ENCODE results near the gene EBLN1. TPM values are rescaled to one million over a fixed set of nuclear protein-coding genes. Genes with fewer than 3 reads are reported as not detected.
A peak's percentile ranks its signal among the peaks of the same experiment; 100 is the strongest.

The EBLN1 gene
- polyA plus RNA-seq, 1 donor from 2014 or later: not detected

GRCh38 chr10:22252224-22252800, 34.5 kb upstream of the EBLN1 start:
- H3K4me3 ChIP-seq (ENCODE audit: low read length): peak overlapping the region; percentile 63
- H3K4me2 ChIP-seq (ENCODE audit: low read length): peak overlapping the region; percentile 59
- TF ChIP-seq REST (IDR thresholded peaks at IDR 0.05; ENCODE audit: borderline replicate concordance): no peak
- peak; percentile 3 for TF ChIP-seq EZH2 (IDR thresholded peaks at IDR 0.05; ENCODE audit: borderline replicate concordance, insufficient read depth, low read length, poor library complexity, severe bottlenecking)
- H4K20me1 ChIP-seq (ENCODE audit: insufficient read depth): no peaks in the 10 kb centered on the region
- no peaks in the 10 kb centered on the region for H3F3A ChIP-seq (ENCODE audit: insufficient read depth, low read length, poor library complexity, severe bottlenecking)
- H3K9ac ChIP-seq (ENCODE audit: low read length): peak overlapping the region; percentile 22
- H3K9me3 ChIP-seq (ENCODE audit: low read length): no peaks in the 10 kb centered on the region
- no peak overlapping the region for H2AFZ ChIP-seq (ENCODE audit: low read depth, low read length)
- no peak overlapping the region for H3K27ac ChIP-seq (ENCODE audit: low read length)
- H3K9me2 ChIP-seq (ENCODE audit: insufficient read depth, low read length): no peaks in the 10 kb centered on the region
- no peaks in the 10 kb centered on the region for H3K36me3 ChIP-seq (ENCODE audit: insufficient read depth, low read length)
- H3K79me2 ChIP-seq (replicated peaks; ENCODE audit: insufficient read depth, low read length): no peaks in the 10 kb centered on the region
- H3K27me3 ChIP-seq (ENCODE audit: insufficient read depth, low read depth, low read length): peaks cover 77% of the 10 kb centered on the region

- Histone ChIP-seq H3K4me2 (ENCODE audit: low read length) (peak overlapping the region; percentile 59), H3K27ac (ENCODE audit: low read length) (no peak overlapping the region), H4K20me1 (ENCODE audit: insufficient read depth) (no peaks in the 10 kb centered on the region), H3K9me2 (ENCODE audit: insufficient read depth, low read length) (no peaks in the 10 kb centered on the region), H2AFZ (ENCODE audit: low read depth, low read length) (no peak overlapping the region), H3K4me3 (ENCODE audit: low read length) (peak overlapping the region; percentile 63), H3K36me3 (ENCODE audit: insufficient read depth, low read length) (no peaks in the 10 kb centered on the region), H3K27me3 (ENCODE audit: insufficient read depth, low read depth, low read length) (peaks cover 72% of the 10 kb centered on the region), H3K79me2 (replicated peaks; ENCODE audit: insufficient read depth, low read length) (no peaks in the 10 kb centered on the region), H3F3A (ENCODE audit: insufficient read depth, low read length, poor library complexity, severe bottlenecking) (no peaks in the 10 kb centered on the region), H3K9ac (ENCODE audit: low read length) (peak overlapping the region; percentile 22), H3K9me3 (ENCODE audit: low read length) (no peaks in the 10 kb centered on the region)
- TF ChIP-seq SMC3 (conservative IDR thresholded peaks at IDR 0.05; ENCODE audit: poor library complexity): no peak
- no peak for TF ChIP-seq CTCF (IDR thresholded peaks at IDR 0.05; ENCODE audit: poor library complexity, severe bottlenecking)
- TF ChIP-seq EZH2 (IDR thresholded peaks at IDR 0.05; ENCODE audit: borderline replicate concordance, insufficient read depth, low read length, poor library complexity, severe bottlenecking): peak; percentile 56
- TF ChIP-seq POLR2AphosphoS5 (IDR thresholded peaks at IDR 0.05): peak; percentile 40
These were observed 34.0 kb upstream of the EBLN1 start for GRCh38 chr10:22251751-22252223.

GRCh38 chr10:22250897-22251660, 33.3 kb upstream of the EBLN1 start:
- no peaks in the 10 kb centered on the region for H3K79me2 ChIP-seq (replicated peaks; ENCODE audit: insufficient read depth, low read length)
- H4K20me1 ChIP-seq (ENCODE audit: insufficient read depth): no peaks in the 10 kb centered on the region
- no peak overlapping the region for H3K27ac ChIP-seq (ENCODE audit: low read length)
- H2AFZ ChIP-seq (ENCODE audit: low read depth, low read length): no peak overlapping the region
- H3K9me3 ChIP-seq (ENCODE audit: low read length): no peaks in the 10 kb centered on the region
- no peaks in the 10 kb centered on the region for H3F3A ChIP-seq (ENCODE audit: insufficient read depth, low read length, poor library complexity, severe bottlenecking)
- no peak overlapping the region for H3K4me2 ChIP-seq (ENCODE audit: low read length)
- TF ChIP-seq EZH2 (IDR thresholded peaks at IDR 0.05; ENCODE audit: borderline replicate concordance, insufficient read depth, low read length, poor library complexity, severe bottlenecking): no peak
- TF ChIP-seq RAD21 (conservative IDR thresholded peaks at IDR 0.05): no peak
- TF ChIP-seq SMC3 (conservative IDR thresholded peaks at IDR 0.05; ENCODE audit: poor library complexity): no peak
- no peak for TF ChIP-seq REST (IDR thresholded peaks at IDR 0.05; ENCODE audit: borderline replicate concordance)
- H3K9ac ChIP-seq (ENCODE audit: low read length): no peak overlapping the region
- no peaks in the 10 kb centered on the region for H3K9me2 ChIP-seq (ENCODE audit: insufficient read depth, low read length)
- H3K4me3 ChIP-seq (ENCODE audit: low read length): peak overlapping the region; percentile 63
- H3K36me3 ChIP-seq (ENCODE audit: insufficient read depth, low read length): no peaks in the 10 kb centered on the region
- peaks cover 65% of the 10 kb centered on the region for H3K27me3 ChIP-seq (ENCODE audit: insufficient read depth, low read depth, low read length)
